HCT116 (cell line): ENCODE data around the gene RHCE. TPM values are rescaled to one million over a fixed set of nuclear protein-coding genes. Genes with fewer than 3 reads are reported as not detected.
"Not testable (repeated sequence)": the region's sequence is repeated elsewhere in the genome, so short reads cannot be mapped to it uniquely, and the experiment has no call there.

Experiments
- ATAC-seq: fragments of 200-7000 bp; cut with Tn5 transposase; 2 replicates; pipeline ENCODE4 v1.9.1; 2020; ENCODE audit warnings: mild to moderate bottlenecking, moderate library complexity
- BruUV-seq: library from RNA; stranded (reverse); fragments of 400-500 nt; replicated peaks from 2 replicates; lab custom pipeline; 2021; lab: Mats Ljungman, UMichigan
- CTCF ChIA-PET: fragments of 300-600 bp; sonication (Branson Sonifier 250); formaldehyde crosslinking; loops from one replicate; lab custom pipeline; 2021; ENCODE audit warnings: antibody characterized with exemption; lab: Charles Lee
- POLR2A ChIA-PET: fragments of 300-600, 350-600 bp; sonication (Branson Sonifier 250); formaldehyde crosslinking; loops from one replicate; lab custom pipeline; 2021; ENCODE audit warnings: antibody characterized with exemption; lab: Charles Lee
- RAD21 ChIA-PET, 2 experiments: fragments of 300-600 bp; sonication (Branson Sonifier 250); formaldehyde crosslinking; loops; one replicate each; lab custom pipeline; 2023; ENCODE audit warnings: low total read pairs in 2 of 2; ENCODE audit not compliant: uncharacterized antibody in 2 of 2, unreplicated experiment in 2 of 2, low non-redundant PET in 1 of 2; lab: Charles Lee
- DNase-seq: peaks from one replicate; pipeline ENCODE4 v3.0.0-alpha.2; 2010; ENCODE audit warnings: low read depth, low spot score
- H2AFZ ChIP-seq: fragments of 200-600 bp; shearing (Covaris generic), sonication (generic); 2 replicates; pipeline ENCODE4 v1.6.1; 2017; ENCODE audit warnings: low read depth, mixed run types, mixed read lengths, antibody characterized with exemption, low read length; ENCODE audit not compliant: poor library complexity, severe bottlenecking
- H3K27ac ChIP-seq: 2 replicates; pipeline ENCODE4 v1.5.1; 2012; ENCODE audit warnings: low read depth, low read length
- H3K27me3 ChIP-seq: fragments of 200-600 bp; sonication (generic); 2 replicates; pipeline ENCODE4 v1.6.1; 2016; ENCODE audit warnings: mixed run types, low read length, mixed read lengths; ENCODE audit not compliant: insufficient read depth
- H3K36me3 ChIP-seq, 2 experiments: fragments of 200-500 bp in 1 of 2; fragments of 200-600 bp in 1 of 2; sonication (Bioruptor generic) in 1 of 2; sonication (generic) in 1 of 2; 2 replicates each; pipeline versions ENCODE4 v1.5.1 to v1.6.1; 2014 to 2016; ENCODE audit warnings: low read length in 2 of 2, inconsistent platforms in 1 of 2, mixed read lengths in 1 of 2, mixed run types in 1 of 2; ENCODE audit not compliant: insufficient read depth in 2 of 2, control insufficient read depth in 1 of 2
- H3K4me1 ChIP-seq, 2 experiments: fragments of 200-600 bp in 1 of 2; sonication (generic) in 1 of 2; 2 replicates each; pipeline versions ENCODE4 v1.5.1 to v1.6.1; 2012 to 2017; ENCODE audit warnings: low read length in 2 of 2, inconsistent platforms in 1 of 2, mild to moderate bottlenecking in 1 of 2, mixed read lengths in 1 of 2, mixed run types in 1 of 2, moderate library complexity in 1 of 2; ENCODE audit not compliant: insufficient read depth in 2 of 2, control insufficient read depth in 1 of 2
- H3K4me2 ChIP-seq: fragments of 200-600 bp; sonication (generic); 2 replicates; pipeline ENCODE4 v1.6.1; 2017; ENCODE audit warnings: mixed run types, low read length, mixed read lengths
- H3K4me3 ChIP-seq, 2 experiments: fragments of 200-600 bp in 1 of 2; sonication (generic) in 1 of 2; replicated peaks in 1 of 2; 2 replicates each; pipeline ENCODE4 v1.5.1; 2011 to 2016; ENCODE audit warnings: low read length in 2 of 2, control low read depth in 1 of 2, low read depth in 1 of 2, mild to moderate bottlenecking in 1 of 2, mixed read lengths in 1 of 2, mixed run types in 1 of 2
- H3K79me2 ChIP-seq: fragments of 200-600 bp; sonication (generic); 2 replicates; pipeline ENCODE4 v1.6.1; 2017; ENCODE audit warnings: mild to moderate bottlenecking, mixed run types, low read length, moderate library complexity, mixed read lengths; ENCODE audit not compliant: insufficient read depth
- H3K9ac ChIP-seq: fragments of 200-600 bp; sonication (generic); 2 replicates; pipeline ENCODE4 v1.6.1; 2016; ENCODE audit warnings: low read length, mixed read lengths
- H3K9me2 ChIP-seq: fragments of 200-600 bp; sonication (generic), shearing (Covaris generic); 2 replicates; pipeline ENCODE4 v1.6.1; 2017; ENCODE audit warnings: mixed run types, mild to moderate bottlenecking, moderate library complexity; ENCODE audit not compliant: insufficient read depth
- H3K9me3 ChIP-seq, 2 experiments: fragments of 200-500 bp in 1 of 2; fragments of 200-600 bp in 1 of 2; sonication (Bioruptor generic) in 1 of 2; sonication (generic) in 1 of 2; 2 replicates each; pipeline ENCODE4 v1.6.1; 2014 to 2017; ENCODE audit warnings: low read length in 2 of 2, mixed read lengths in 2 of 2, inconsistent platforms in 1 of 2, low read depth in 1 of 2, mild to moderate bottlenecking in 1 of 2, mixed run types in 1 of 2, moderate library complexity in 1 of 2; ENCODE audit not compliant: control insufficient read depth in 1 of 2, insufficient read depth in 1 of 2
- H4K20me1 ChIP-seq: fragments of 200-600 bp; sonication (generic), shearing (Covaris generic); 2 replicates; pipeline ENCODE4 v1.6.1; 2017; ENCODE audit warnings: mixed run types, mild to moderate bottlenecking, moderate library complexity; ENCODE audit not compliant: insufficient read depth
- intact Hi-C: fragments of 100-400 bp; cut with micrococcal nuclease; formaldehyde crosslinking; loops from 2 replicates; pipeline ENCODE4 v1.10.0; 2022
- total RNA-seq: library from RNA; stranded (reverse); gene quantifications from one replicate; pipeline ENCODE4 v1.2.1, GENCODE V29; 2021; ENCODE audit not compliant: unreplicated experiment

The RHCE gene
- total RNA-seq, 1 experiment from 2014 or later, result 0.64 TPM

DNA sequence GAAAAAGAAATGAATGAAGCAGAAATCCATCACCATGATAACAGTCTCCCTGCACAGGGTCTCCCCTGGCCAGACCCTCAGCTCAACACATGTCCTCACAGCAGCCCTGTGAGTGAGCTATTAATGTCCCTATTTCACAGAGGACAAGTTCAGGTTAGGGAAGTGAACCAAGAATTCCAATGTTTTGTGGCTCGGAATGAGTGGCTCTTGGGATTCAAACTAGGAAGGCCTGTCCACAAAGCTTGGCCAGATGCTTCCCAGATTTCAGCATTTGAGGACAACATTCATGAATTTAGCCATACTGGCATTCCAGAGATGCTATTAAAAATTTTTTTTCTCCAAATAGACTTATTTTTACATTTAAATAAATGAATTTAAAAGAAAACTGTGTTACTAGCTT is 38.1 kb downstream of the RHCE start:
- H3K27me3 ChIP-seq, intact Hi-C loops, H3K4me3 ChIP-seq, H2AFZ ChIP-seq, RAD21 ChIA-PET, H3K36me3 ChIP-seq, H3K4me2 ChIP-seq, H3K4me1 ChIP-seq, H3K79me2 ChIP-seq, CTCF ChIA-PET, DNase-seq, H4K20me1 ChIP-seq, H3K27ac ChIP-seq, BruUV-seq, POLR2A ChIA-PET, H3K9me3 ChIP-seq, H3K9ac ChIP-seq, H3K9me2 ChIP-seq, ATAC-seq: not testable (repeated sequence)

DNA sequence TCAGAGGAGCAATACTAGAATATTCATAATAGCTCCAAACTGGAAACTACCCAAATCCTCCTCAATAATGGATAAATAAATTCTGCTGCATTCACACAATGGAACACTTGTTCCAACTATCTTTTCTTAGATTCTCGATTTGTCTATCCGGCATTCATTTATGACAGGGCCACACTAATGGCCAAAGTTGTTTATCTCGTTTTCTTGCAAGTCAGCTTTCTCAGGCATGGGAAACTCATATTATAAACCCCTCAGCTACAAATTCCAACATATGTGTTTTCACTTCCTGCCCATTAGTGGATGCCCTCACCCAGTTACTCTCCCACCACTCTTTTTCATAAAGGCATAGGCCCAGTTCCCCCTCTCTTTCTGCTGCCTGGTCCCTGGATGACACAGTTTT is 42.3 kb downstream of the RHCE start:
- H3K9me2 ChIP-seq, H2AFZ ChIP-seq, H3K79me2 ChIP-seq, CTCF ChIA-PET, RAD21 ChIA-PET, ATAC-seq, H3K4me3 ChIP-seq, H3K9ac ChIP-seq, H3K4me2 ChIP-seq, H4K20me1 ChIP-seq, intact Hi-C loops, H3K27ac ChIP-seq, H3K27me3 ChIP-seq, DNase-seq, H3K9me3 ChIP-seq, H3K4me1 ChIP-seq, BruUV-seq, H3K36me3 ChIP-seq, POLR2A ChIA-PET: not testable (repeated sequence)

DNA sequence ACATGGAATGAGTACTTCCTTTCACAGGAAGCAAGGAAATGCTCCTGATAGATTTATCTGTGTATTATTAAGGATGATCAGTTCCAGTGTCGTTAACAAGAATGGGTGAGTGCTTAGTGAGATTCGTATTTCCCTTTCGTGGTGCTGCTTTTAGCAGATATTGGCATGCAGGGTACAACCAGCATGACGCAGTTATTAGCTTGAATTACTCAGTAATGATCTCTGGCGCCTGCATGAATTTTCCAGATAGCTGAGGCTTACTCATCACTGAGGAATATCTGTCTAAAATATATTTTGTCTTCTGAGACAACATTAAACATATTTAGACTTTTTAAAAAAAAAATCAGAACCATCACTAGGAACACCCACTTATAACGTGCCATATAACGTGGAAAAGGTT is 48.9 kb downstream of the RHCE start:
- H3K27me3 ChIP-seq, H3K9me3 ChIP-seq, BruUV-seq, CTCF ChIA-PET, H3K9me2 ChIP-seq, POLR2A ChIA-PET, DNase-seq, H3K9ac ChIP-seq, H3K4me2 ChIP-seq, ATAC-seq, H3K36me3 ChIP-seq, RAD21 ChIA-PET, H4K20me1 ChIP-seq, intact Hi-C loops, H3K4me3 ChIP-seq, H3K4me1 ChIP-seq, H2AFZ ChIP-seq, H3K27ac ChIP-seq, H3K79me2 ChIP-seq: not testable (repeated sequence)

DNA sequence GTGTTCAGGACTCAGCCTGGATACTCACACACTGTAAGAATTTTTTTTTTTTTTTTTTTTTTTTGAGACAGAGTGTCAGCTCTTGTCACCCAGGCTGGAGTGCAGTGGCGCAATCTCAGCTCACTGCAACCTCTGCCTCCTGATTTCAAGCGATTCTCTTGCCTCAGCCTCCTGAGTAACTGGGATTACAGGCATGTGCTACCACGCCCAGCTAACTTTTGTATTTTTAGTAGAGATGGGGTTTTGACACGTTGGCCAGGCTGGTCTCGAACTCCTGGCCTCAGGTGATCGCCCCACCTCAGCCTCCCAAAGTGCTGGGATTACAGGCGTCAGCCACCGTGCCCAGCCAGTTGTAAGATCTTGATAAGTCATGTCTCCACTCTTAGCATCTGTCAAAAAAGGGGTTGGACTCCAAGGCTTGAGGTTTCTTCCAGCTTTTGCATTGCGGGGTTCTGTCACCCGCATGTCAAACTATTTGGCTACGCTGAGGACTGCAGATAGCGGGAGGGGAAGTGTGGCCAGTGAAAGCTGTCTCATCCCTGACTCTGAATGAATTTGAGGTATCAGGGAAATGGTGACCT is 50.8 kb downstream of the RHCE start:
- H3K9me2 ChIP-seq, H3K79me2 ChIP-seq, H3K4me3 ChIP-seq, H3K27me3 ChIP-seq, H3K27ac ChIP-seq, H3K4me2 ChIP-seq, BruUV-seq, RAD21 ChIA-PET, H3K9ac ChIP-seq, H3K36me3 ChIP-seq, H3K4me1 ChIP-seq, DNase-seq, ATAC-seq, CTCF ChIA-PET, H3K9me3 ChIP-seq, POLR2A ChIA-PET, intact Hi-C loops, H2AFZ ChIP-seq, H4K20me1 ChIP-seq: not testable (repeated sequence)
